ENCODE measurements around the gene TBL1Y.

The TBL1Y gene

DNA sequence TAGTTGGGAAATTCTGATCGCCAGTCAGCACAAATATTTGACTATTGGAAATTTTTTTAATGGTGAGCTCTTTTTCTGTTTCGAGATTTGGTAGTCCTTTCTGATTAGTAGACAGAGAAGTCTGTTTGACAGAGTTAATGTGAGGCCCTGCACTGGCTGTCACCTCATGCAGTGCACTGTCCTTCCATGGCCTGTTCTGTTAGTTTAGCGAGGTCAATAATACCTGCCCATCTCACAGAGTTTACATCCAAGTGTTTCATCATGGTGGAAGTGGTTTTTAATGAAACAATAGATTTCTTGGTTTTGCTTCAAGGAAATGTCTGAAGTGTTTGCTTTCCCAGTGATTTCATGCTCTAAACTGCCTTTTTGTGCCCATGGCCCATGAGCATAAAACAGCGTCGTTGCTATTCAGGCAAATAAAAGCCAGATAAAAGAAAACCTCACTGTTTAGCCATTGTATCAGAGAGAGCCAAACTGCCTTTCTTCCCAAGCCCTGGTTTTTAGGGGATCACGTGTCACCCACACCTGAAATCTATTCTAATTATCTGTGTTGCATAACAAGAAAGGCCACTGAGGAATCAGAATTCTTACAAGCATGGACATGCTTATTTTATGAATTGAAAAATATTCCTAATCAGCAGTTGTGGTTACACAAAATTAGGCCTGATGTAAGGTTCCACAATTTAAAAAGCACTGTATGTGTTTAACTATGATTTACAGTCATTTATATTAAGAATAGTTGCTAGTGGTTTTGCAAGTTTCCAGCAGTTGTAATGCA is 98.3 kb downstream of the TBL1Y start:
- TF ChIP-seq, protein P1, sequence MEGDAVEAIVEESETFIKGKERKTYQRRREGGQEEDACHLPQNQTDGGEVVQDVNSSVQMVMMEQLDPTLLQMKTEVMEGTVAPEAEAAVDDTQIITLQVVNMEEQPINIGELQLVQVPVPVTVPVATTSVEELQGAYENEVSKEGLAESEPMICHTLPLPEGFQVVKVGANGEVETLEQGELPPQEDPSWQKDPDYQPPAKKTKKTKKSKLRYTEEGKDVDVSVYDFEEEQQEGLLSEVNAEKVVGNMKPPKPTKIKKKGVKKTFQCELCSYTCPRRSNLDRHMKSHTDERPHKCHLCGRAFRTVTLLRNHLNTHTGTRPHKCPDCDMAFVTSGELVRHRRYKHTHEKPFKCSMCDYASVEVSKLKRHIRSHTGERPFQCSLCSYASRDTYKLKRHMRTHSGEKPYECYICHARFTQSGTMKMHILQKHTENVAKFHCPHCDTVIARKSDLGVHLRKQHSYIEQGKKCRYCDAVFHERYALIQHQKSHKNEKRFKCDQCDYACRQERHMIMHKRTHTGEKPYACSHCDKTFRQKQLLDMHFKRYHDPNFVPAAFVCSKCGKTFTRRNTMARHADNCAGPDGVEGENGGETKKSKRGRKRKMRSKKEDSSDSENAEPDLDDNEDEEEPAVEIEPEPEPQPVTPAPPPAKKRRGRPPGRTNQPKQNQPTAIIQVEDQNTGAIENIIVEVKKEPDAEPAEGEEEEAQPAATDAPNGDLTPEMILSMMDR (IDR thresholded peaks at IDR 0.05; ENCODE audit: control insufficient read depth, extremely low read depth, insufficient read depth) = no peak
- H3K4me3 ChIP-seq (ENCODE audit: low read depth, low read length) = no peak overlapping the region
- no peak for DNase-seq (ENCODE audit: low read depth)

DNA sequence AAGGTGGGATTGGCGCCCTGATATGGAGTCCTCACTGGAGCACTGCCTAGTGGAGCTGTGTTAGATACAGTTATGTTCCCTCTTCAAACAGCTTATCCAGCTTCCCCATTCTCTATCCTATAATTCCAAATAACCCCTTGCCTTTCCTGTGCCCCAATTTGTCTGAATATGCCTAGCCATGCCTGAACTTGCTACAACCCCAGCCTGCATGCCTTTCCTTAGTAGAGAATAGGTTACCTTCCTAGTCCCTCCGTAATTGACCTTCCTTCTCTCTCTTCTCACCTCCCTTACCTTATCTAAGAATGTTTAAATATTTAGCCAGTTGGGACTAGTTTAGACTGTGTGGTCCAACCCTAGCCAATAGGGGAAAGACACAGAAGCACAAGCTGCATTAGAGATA is 102.6 kb downstream of the TBL1Y start:
- H3K4me3 ChIP-seq (ENCODE audit: low read depth, low read length) = no peak overlapping the region
- TF ChIP-seq, protein P1 (IDR thresholded peaks at IDR 0.05; ENCODE audit: control insufficient read depth, extremely low read depth, insufficient read depth) = no peak

DNA sequence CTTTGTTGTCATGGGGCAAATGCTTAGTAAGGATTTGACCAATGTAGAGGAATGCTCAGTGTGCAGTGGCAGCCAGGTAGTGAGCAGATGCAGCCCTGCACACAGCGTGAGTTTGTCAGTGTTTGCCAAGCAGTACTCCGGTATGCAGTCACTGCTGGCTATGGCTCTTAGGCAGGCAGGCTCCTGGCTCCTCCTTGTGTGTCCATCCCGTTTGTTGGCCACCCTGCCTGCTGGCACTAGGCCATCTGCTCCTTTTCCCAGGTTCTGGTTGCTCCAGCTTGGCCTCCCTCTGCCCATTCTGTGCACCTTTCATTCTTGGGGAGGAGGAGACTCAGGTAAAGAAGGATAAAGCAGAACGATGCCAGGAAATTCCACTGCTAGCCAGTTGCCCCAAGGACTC is 106.0 kb downstream of the TBL1Y start:
- no peak overlapping the region for H3K4me3 ChIP-seq (ENCODE audit: low read depth, low read length)
- peak; percentile 53 for DNase-seq (ENCODE audit: low read depth)
- TF ChIP-seq, protein P1 (IDR thresholded peaks at IDR 0.05; ENCODE audit: control insufficient read depth, extremely low read depth, insufficient read depth) = no peak

More for the DNA sequence above, 102.6 kb downstream of the TBL1Y start:
- DNase-seq (ENCODE audit: low read depth) = no peak

DNA sequence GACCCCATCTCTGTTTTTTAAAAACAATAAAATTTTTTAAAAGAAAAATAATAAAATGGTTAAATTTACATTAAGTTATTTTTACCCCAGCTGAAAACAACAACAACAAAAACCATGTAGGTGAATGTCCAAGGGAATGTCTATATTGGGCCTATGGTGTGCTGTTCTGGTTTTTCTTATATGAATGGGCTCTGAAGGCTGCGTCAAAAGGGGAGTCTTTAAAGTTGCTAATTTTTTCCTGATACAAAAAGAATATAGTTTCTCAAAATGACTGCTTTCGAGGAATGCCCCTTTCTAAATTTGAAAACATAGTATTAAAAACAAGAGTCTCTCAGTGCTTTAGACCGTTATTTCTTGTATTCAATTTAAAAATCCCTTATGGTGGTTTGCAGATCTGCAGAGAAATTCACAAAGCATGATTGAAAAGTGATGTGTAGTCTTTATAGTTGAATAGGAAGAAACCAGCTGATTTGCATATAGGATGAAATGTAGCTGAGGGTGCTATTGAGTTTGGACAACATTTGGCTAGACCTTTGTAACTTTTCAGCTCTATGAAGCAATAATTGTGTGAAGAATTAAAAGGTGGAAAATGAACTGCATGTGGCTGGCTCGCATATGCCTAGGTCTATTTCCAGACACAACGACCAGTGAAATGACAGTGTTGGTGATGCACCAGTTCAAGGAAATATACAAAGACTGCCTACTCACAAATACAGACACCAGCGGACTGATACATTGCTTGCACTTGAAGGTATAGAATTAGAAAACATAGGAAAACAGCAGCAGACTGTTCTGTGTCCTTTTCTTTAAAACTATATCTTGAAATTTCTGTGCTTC is 107.0 kb downstream of the TBL1Y start:
- no peak for DNase-seq (ENCODE audit: low read depth)
- H3K4me3 ChIP-seq (ENCODE audit: low read depth, low read length) = no peak overlapping the region
- TF ChIP-seq, protein P1 (IDR thresholded peaks at IDR 0.05; ENCODE audit: control insufficient read depth, extremely low read depth, insufficient read depth) = no peak

DNA sequence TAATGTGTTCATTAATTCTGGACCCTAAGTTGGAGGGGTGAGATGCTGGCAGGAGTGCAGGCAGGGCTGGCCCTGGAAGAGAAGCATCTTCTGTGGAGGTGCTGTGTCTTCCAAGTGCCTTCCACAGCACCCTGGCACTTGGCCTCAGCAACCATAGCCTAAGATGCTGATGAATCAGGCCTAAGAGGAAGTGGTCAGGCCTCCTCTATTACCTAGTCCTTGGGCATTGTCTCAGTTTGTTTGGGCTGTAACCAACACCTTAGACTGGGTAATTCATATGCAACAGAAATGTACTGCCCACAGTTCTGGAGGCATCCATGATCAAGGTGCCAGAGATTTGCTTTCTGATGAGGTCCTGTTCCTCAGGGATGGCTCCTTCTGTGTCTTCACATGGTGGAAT is 128.5 kb downstream of the TBL1Y start:
- H3K4me3 ChIP-seq (ENCODE audit: low read depth, low read length) = no peak overlapping the region
- TF ChIP-seq, protein P1 (IDR thresholded peaks at IDR 0.05; ENCODE audit: control insufficient read depth, extremely low read depth, insufficient read depth) = no peak
- DNase-seq (ENCODE audit: low read depth) = no peak

DNA sequence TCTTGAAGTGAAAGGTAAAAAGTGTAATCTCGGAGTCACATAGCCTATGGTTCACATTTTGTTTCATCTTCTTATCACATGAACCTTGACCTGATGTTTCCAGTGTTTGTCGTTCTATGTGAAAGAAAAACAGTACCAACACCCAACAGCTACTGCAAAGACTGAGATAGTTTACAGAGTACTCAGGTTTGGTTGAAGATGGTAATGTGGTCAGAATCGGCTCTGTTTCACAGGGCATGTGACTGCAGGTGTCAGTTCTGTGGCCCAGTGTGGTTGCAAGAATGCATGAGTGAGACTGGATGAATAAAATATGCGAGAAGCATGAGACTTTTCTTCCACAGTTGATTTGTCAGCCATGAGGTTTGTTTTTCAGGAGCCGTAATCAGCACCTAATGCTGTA is 130.2 kb downstream of the TBL1Y start:
- H3K4me3 ChIP-seq (ENCODE audit: low read depth, low read length) = no peak overlapping the region
- TF ChIP-seq, protein P1 (IDR thresholded peaks at IDR 0.05; ENCODE audit: control insufficient read depth, extremely low read depth, insufficient read depth) = no peak
- DNase-seq (ENCODE audit: low read depth) = no peak

All from LNCaP clone FGC (cell line).